Neural cell (in vitro differentiated cells): Measurements from ENCODE around the gene POLN. TPM values are rescaled to one million over a fixed set of nuclear protein-coding genes. Genes with fewer than 3 reads are reported as not detected.

Experiments used
- H2AFZ ChIP-seq: fragments of 200-600, 300-800 bp; sonication (generic), shearing (Covaris generic); 2 replicates; pipeline ENCODE4 v1.6.0; 2014; ENCODE audit warnings: low read depth, mild to moderate bottlenecking, antibody characterized with exemption, low read length, moderate library complexity
- H3F3A ChIP-seq: fragments of 200-600 bp; shearing (Covaris generic); 2 replicates; pipeline ENCODE4 v1.6.1; 2016; ENCODE audit warnings: mild to moderate bottlenecking, moderate library complexity, mixed read lengths, antibody characterized with exemption, low read length; ENCODE audit not compliant: insufficient read depth, poor library complexity, severe bottlenecking
- H3K27ac ChIP-seq: fragments of 200-600, 300-800 bp; sonication (generic), shearing (Covaris generic); 2 replicates; pipeline ENCODE4 v1.5.1; 2014; ENCODE audit warnings: mild to moderate bottlenecking, low read length, moderate library complexity
- H3K27me3 ChIP-seq: fragments of 300-800, 200-600 bp; sonication (generic), shearing (Covaris generic); 2 replicates; pipeline ENCODE4 v1.6.0; 2014; ENCODE audit warnings: mild to moderate bottlenecking, low read depth, low read length, moderate library complexity; ENCODE audit not compliant: insufficient read depth
- H3K36me3 ChIP-seq: fragments of 300-800, 200-600 bp; sonication (generic), shearing (Covaris generic); 2 replicates; pipeline ENCODE4 v1.5.1; 2014; ENCODE audit warnings: mild to moderate bottlenecking, antibody characterized with exemption, low read length, moderate library complexity; ENCODE audit not compliant: insufficient read depth
- H3K4me2 ChIP-seq: fragments of 300-800, 200-600 bp; sonication (generic), shearing (Covaris generic); 2 replicates; pipeline ENCODE4 v1.6.0; 2014; ENCODE audit warnings: mild to moderate bottlenecking, low read length
- H3K4me3 ChIP-seq: fragments of 300-800, 200-600 bp; sonication (generic), shearing (Covaris generic); 2 replicates; pipeline ENCODE4 v1.5.1; 2014; ENCODE audit warnings: mild to moderate bottlenecking, low read length, moderate library complexity
- H3K79me2 ChIP-seq: fragments of 200-600 bp; shearing (Covaris generic); replicated peaks from 2 replicates; pipeline ENCODE4 v1.6.0; 2014; ENCODE audit warnings: mild to moderate bottlenecking, low read length, moderate library complexity; ENCODE audit not compliant: insufficient read depth
- H3K9ac ChIP-seq: fragments of 300-800, 200-600 bp; sonication (generic), shearing (Covaris generic); 2 replicates; pipeline ENCODE4 v1.6.1; 2016; ENCODE audit warnings: mild to moderate bottlenecking, low read length, mixed read lengths
- H3K9me2 ChIP-seq: fragments of 200-600 bp; shearing (Covaris generic); 2 replicates; pipeline ENCODE4 v1.6.1; 2016; ENCODE audit warnings: mild to moderate bottlenecking, low read length, mixed read lengths; ENCODE audit not compliant: insufficient read depth
- H3K9me3 ChIP-seq: fragments of 200-600, 300-800 bp; sonication (generic), shearing (Covaris generic); 2 replicates; pipeline ENCODE4 v1.6.1; 2016; ENCODE audit warnings: mild to moderate bottlenecking, mixed run types, low read length, moderate library complexity, mixed read lengths
- H4K20me1 ChIP-seq: fragments of 200-600 bp; shearing (Covaris generic); 2 replicates; pipeline ENCODE4 v1.6.1; 2016; ENCODE audit warnings: mild to moderate bottlenecking, mixed run types; ENCODE audit not compliant: insufficient read depth
- EP300 ChIP-seq: fragments of 450-650 bp; conservative IDR thresholded peaks from 2 replicates; pipeline ENCODE4 v1.6.1; 2014; ENCODE audit warnings: antibody characterized with exemption, mild to moderate bottlenecking, moderate library complexity; ENCODE audit not compliant: poor library complexity, severe bottlenecking
- EZH2 ChIP-seq: fragments of 200-600, 300-800 bp; shearing (Covaris generic), sonication (generic); IDR thresholded peaks from 2 replicates; pipeline ENCODE4 v1.6.1; 2014; ENCODE audit warnings: antibody characterized with exemption, low read length, borderline replicate concordance, mild to moderate bottlenecking; ENCODE audit not compliant: insufficient read depth, poor library complexity, severe bottlenecking
- MXI1 ChIP-seq: fragments of 450-650 bp; conservative IDR thresholded peaks from 2 replicates; pipeline ENCODE4 v1.6.1; 2014; ENCODE audit warnings: antibody characterized with exemption, mild to moderate bottlenecking; ENCODE audit not compliant: poor library complexity, severe bottlenecking
- POLR2AphosphoS5 ChIP-seq: IDR thresholded peaks from 2 replicates; pipeline ENCODE4 v1.6.1; 2012
- RAD21 ChIP-seq: fragments of 450-650 bp; conservative IDR thresholded peaks from 2 replicates; pipeline ENCODE4 v1.6.1; 2014; ENCODE audit warnings: antibody characterized with exemption, mild to moderate bottlenecking, moderate library complexity
- SMC3 ChIP-seq: fragments of 450-650 bp; conservative IDR thresholded peaks from 2 replicates; pipeline ENCODE4 v1.6.1; 2014; ENCODE audit warnings: antibody characterized with exemption, mild to moderate bottlenecking, moderate library complexity; ENCODE audit not compliant: poor library complexity
- TAF1 ChIP-seq: IDR thresholded peaks from 2 replicates; pipeline ENCODE4 v1.6.1; 2012; ENCODE audit warnings: low read depth
- polyA plus RNA-seq: library from polyadenylated mRNA; depleted of rRNA; stranded (reverse); fragments of >200 nt; gene quantifications from 2 replicates; pipeline ENCODE4 v1.2.3, GENCODE V29; 2014
- TF ChIP-seq, protein P1 (sequence below): fragments of 450-650 bp; IDR thresholded peaks from 2 replicates; pipeline ENCODE4 v1.5.1; 2014; ENCODE audit warnings: antibody characterized with exemption, mild to moderate bottlenecking, moderate library complexity; ENCODE audit not compliant: poor library complexity, severe bottlenecking
- TF ChIP-seq, protein P2 (sequence below): IDR thresholded peaks from 2 replicates; pipeline ENCODE4 v1.6.1; 2012; ENCODE audit warnings: borderline replicate concordance

POLN gene
- polyA plus RNA-seq, 1 donor from 2014 or later = 1.1 TPM

- H3K79me2 ChIP-seq = no peaks in the 10 kb centered on the region
- H3K4me3 ChIP-seq = no peak overlapping the region
- H3K9ac ChIP-seq = no peak overlapping the region
- no peaks in the 10 kb centered on the region for H3K9me3 ChIP-seq
- TF ChIP-seq EZH2 = no peak
- no peak for TF ChIP-seq MXI1
- TF ChIP-seq POLR2AphosphoS5 = no peak
- no peak for TF ChIP-seq RAD21
- no peak for TF ChIP-seq SMC3
- no peak for TF ChIP-seq TAF1
- TF ChIP-seq, protein P1, sequence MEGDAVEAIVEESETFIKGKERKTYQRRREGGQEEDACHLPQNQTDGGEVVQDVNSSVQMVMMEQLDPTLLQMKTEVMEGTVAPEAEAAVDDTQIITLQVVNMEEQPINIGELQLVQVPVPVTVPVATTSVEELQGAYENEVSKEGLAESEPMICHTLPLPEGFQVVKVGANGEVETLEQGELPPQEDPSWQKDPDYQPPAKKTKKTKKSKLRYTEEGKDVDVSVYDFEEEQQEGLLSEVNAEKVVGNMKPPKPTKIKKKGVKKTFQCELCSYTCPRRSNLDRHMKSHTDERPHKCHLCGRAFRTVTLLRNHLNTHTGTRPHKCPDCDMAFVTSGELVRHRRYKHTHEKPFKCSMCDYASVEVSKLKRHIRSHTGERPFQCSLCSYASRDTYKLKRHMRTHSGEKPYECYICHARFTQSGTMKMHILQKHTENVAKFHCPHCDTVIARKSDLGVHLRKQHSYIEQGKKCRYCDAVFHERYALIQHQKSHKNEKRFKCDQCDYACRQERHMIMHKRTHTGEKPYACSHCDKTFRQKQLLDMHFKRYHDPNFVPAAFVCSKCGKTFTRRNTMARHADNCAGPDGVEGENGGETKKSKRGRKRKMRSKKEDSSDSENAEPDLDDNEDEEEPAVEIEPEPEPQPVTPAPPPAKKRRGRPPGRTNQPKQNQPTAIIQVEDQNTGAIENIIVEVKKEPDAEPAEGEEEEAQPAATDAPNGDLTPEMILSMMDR = no peak
- TF ChIP-seq, protein P2, sequence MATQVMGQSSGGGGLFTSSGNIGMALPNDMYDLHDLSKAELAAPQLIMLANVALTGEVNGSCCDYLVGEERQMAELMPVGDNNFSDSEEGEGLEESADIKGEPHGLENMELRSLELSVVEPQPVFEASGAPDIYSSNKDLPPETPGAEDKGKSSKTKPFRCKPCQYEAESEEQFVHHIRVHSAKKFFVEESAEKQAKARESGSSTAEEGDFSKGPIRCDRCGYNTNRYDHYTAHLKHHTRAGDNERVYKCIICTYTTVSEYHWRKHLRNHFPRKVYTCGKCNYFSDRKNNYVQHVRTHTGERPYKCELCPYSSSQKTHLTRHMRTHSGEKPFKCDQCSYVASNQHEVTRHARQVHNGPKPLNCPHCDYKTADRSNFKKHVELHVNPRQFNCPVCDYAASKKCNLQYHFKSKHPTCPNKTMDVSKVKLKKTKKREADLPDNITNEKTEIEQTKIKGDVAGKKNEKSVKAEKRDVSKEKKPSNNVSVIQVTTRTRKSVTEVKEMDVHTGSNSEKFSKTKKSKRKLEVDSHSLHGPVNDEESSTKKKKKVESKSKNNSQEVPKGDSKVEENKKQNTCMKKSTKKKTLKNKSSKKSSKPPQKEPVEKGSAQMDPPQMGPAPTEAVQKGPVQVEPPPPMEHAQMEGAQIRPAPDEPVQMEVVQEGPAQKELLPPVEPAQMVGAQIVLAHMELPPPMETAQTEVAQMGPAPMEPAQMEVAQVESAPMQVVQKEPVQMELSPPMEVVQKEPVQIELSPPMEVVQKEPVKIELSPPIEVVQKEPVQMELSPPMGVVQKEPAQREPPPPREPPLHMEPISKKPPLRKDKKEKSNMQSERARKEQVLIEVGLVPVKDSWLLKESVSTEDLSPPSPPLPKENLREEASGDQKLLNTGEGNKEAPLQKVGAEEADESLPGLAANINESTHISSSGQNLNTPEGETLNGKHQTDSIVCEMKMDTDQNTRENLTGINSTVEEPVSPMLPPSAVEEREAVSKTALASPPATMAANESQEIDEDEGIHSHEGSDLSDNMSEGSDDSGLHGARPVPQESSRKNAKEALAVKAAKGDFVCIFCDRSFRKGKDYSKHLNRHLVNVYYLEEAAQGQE = no peak
- no peak for TF ChIP-seq EP300
- H3K9me2 ChIP-seq = no peaks in the 10 kb centered on the region
- no peak overlapping the region for H3K27ac ChIP-seq
- H2AFZ ChIP-seq = no peak overlapping the region
- no peaks in the 10 kb centered on the region for H3K36me3 ChIP-seq
- no peaks in the 10 kb centered on the region for H3K27me3 ChIP-seq
- H3K4me2 ChIP-seq = no peak overlapping the region
- no peaks in the 10 kb centered on the region for H3F3A ChIP-seq
- no peaks in the 10 kb centered on the region for H4K20me1 ChIP-seq
These were observed 102.9 kb downstream of the POLN start for GRCh38 chr4:2138846-2139500.

DNA sequence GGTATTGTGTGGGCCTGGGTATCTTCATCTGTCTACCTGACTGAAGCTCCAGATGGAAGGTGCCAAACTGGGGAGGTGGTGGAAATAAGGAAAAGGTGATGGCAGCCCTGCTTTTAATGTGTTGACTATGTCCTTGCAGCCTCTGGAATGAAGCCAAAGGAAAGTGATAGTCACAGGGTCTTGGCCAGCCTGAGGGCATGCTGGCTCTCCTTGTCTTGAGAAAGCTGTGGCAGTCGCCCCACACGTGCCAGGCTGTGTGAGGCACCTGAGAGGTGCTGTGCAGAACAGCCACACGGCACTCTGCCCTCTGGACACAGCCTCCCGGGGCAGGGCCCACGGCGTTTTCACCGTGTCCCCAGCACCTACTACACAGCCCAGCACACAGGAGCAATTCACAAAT, 105.2 kb downstream of the POLN start:
- no peaks in the 10 kb centered on the region for H3K36me3 ChIP-seq
- H3K27me3 ChIP-seq = no peaks in the 10 kb centered on the region
- H3K4me3 ChIP-seq = no peak overlapping the region
- H3K4me2 ChIP-seq = no peak overlapping the region
- H3F3A ChIP-seq = no peaks in the 10 kb centered on the region
- H3K9me3 ChIP-seq = peaks cover 5% of the 10 kb centered on the region
- H2AFZ ChIP-seq = no peak overlapping the region
- no peaks in the 10 kb centered on the region for H3K79me2 ChIP-seq
- H3K27ac ChIP-seq = no peak overlapping the region
- H4K20me1 ChIP-seq = no peaks in the 10 kb centered on the region
- no peaks in the 10 kb centered on the region for H3K9me2 ChIP-seq
- H3K9ac ChIP-seq = no peak overlapping the region
- no peak for TF ChIP-seq TAF1
- TF ChIP-seq, protein P1 = no peak
- no peak for TF ChIP-seq POLR2AphosphoS5
- TF ChIP-seq EP300 = no peak
- TF ChIP-seq, protein P2 = no peak
- no peak for TF ChIP-seq MXI1
- no peak for TF ChIP-seq SMC3
- no peak for TF ChIP-seq RAD21
- TF ChIP-seq EZH2 = no peak
